GM12874 (cell line): ENCODE measurements around the gene MAST4.

Experiments used
- TF ChIP-seq, protein P1 (sequence below): IDR thresholded peaks from 2 replicates; pipeline ENCODE4 v1.5.1; 2011; ENCODE audit warnings: low read depth, mild to moderate bottlenecking, control low read depth, low read length, moderate library complexity; ENCODE audit not compliant: insufficient read depth

Gene MAST4

DNA sequence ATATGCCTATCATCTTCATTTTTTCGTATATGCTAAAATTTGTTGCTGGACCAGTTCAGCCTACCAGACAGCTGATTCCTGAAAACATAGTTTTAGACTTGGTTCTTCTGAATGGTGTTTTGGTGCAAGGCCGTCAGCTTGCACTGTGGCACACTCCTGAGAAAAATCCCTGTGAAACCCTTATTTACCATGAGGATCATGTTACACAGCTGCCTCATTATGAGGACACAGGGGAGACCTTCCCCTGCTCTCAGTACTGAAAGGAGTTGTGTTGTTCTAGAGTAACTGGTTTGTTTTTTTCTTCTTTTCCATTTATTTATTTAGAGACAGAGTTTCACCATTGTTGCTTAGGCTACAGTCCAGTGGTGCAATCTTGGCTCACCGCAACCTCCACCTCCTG is 37.6 kb downstream of the MAST4 start:
- TF ChIP-seq, protein P1, sequence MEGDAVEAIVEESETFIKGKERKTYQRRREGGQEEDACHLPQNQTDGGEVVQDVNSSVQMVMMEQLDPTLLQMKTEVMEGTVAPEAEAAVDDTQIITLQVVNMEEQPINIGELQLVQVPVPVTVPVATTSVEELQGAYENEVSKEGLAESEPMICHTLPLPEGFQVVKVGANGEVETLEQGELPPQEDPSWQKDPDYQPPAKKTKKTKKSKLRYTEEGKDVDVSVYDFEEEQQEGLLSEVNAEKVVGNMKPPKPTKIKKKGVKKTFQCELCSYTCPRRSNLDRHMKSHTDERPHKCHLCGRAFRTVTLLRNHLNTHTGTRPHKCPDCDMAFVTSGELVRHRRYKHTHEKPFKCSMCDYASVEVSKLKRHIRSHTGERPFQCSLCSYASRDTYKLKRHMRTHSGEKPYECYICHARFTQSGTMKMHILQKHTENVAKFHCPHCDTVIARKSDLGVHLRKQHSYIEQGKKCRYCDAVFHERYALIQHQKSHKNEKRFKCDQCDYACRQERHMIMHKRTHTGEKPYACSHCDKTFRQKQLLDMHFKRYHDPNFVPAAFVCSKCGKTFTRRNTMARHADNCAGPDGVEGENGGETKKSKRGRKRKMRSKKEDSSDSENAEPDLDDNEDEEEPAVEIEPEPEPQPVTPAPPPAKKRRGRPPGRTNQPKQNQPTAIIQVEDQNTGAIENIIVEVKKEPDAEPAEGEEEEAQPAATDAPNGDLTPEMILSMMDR = no peak

DNA sequence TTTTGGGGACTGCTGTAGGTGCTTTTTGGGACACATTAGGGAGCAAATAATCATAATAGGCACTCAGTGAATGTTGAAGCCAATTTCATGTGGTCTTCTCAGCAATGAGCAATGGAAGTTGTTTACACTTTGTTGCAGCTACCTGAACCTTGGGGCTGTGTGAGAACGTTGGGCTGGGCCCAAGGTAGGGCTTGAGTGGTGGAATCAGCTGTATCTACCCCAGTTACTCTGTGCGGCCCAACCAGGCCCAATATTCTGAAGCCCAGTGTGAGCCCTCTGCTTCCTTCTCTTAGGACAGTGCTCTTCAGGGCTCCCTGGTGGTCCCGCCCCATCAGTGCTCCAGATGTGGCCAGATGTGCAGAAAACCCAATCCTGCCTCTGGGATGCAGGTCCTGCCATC is 38.4 kb downstream of the MAST4 start:
- TF ChIP-seq, protein P1 = no peak

DNA sequence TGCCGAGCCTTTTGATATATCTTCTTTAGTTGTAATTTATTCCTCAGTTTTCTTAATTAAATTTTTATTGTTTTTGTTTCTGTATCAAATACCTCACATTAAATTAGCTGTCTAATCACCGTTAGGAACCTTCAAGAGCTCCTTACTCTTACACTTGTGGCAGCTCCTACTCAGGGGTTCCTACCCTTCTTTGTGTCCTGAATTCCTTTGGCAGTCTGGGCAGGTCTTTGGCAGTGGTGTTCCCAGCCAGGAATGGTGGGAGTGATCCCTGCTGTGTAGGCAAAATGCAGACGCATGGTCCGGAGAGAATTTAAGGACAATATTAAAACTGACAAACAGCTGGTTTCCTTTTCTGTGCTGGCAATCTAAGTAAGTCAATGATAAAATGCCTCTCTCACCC is 41.8 kb downstream of the MAST4 start:
- TF ChIP-seq, protein P1 = no peak

DNA sequence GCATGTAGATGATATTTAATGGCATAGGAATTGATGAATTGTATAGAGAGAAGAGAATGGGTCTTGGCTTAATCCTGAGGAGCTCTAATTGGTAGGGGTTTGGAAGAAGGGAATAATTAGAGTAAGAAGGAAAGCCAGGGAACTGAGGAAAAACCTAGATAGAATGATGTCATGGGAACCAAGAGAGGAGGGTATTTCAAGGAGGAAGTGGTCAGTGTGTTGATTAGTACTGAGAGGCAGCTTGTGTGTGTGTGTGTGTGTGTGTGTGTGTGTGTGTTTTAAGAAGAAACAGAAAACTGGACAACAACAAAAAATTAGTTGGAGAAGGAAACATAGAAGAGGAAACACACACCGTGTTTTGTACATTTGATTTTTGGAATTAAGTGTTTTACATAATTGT is 42.8 kb downstream of the MAST4 start:
- TF ChIP-seq, protein P1 = no peak

DNA sequence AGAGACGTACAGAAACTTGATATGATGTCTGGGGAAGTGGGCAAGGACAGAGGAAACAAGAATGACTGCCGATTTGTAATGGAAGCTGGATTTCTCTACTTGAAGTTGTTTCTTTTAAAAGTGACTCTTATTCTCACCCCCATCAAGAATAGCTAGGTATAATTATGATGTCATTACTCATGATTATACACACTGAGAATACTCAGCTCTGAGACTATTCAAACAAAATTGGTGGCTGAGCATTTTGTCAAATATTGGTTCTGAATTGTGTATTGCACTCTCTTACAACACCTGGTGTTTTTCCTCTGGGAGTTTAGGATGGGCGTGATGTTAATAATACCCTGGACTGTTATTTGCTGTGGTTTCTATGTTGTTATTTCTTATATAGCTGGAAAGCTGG is 46.3 kb downstream of the MAST4 start:
- TF ChIP-seq, protein P1 = no peak

DNA sequence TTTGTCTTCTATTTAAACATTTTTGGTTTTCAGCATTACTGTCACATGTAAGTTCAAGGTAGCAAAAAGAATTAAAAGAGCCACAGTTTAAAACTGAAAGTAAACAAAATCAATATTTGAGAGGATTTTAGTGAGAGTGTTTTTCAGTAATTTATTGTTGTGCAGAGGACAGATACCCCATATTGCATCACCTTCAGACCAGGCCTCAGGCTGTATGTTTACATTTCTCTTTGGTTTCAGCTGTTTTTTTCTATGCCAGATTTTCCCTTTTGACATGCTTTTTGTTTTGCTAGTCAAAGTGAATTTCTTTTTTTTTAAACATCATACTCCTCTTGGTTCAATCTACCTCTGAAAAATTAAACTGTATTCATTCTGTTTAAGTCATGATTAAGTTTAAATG is 47.2 kb downstream of the MAST4 start:
- TF ChIP-seq, protein P1 = no peak

DNA sequence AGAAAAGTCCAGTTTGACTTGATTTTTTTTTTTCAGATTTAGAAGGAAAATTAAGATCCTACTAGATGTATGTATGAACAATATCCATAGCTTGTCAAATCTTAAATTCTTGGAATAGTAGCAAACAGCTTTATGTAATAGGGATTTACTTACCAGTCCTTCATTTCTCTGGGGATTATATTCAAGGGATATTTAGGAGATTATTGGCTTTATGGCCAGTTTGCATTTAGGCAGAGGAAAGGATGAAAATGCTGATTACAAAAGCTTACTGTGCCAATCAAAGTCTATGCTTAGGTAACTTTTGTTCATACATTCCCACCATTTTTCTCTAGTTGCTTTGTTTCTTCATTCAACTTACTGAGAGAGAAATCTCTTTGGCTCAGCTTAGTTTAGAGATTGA is 47.9 kb downstream of the MAST4 start:
- TF ChIP-seq, protein P1 = no peak

DNA sequence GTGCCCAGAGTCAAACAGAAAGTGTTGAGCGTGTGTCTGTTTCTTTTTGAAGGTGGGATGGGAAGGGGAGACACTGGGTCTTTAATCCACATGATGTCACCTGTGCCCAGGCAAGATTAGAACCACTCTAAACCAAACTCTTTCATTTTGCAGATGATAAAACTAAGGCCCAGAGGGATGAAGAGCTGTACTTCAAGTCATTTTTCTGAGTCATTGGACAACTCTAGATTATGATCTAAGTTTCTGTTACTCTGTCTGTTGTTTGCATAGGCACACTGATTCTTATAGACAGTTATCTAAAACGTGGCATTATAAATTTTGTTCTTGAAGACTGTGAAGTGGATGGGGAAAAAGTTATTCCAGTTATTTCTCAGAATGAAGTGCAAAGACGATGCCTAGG is 48.8 kb downstream of the MAST4 start:
- TF ChIP-seq, protein P1 = no peak
